Measurements from ENCODE around the gene BABAM2.

The BABAM2 gene

DNA sequence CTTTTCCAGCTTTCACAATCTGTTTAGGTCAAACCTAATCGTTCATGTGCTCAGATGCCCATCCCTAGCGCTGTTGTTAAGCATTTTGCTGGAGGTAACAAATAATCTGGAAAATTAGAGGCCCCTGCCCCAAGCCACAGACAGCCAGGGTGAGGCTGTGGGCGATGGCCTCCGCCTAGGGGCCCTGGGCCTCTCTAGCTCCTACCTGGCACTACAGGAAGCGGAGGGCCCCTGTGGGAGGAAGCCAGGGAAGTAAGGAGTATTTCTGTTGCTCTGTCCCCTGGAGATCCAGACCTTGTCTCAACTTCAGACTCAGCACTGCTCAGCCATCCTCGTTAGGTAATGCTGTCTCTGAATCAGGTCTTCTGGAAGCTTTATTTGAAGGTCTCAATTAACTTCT, 489.7 kb downstream of the BABAM2 start:
- no peak for DNase-seq (ENCODE audit: low spot score)

DNA sequence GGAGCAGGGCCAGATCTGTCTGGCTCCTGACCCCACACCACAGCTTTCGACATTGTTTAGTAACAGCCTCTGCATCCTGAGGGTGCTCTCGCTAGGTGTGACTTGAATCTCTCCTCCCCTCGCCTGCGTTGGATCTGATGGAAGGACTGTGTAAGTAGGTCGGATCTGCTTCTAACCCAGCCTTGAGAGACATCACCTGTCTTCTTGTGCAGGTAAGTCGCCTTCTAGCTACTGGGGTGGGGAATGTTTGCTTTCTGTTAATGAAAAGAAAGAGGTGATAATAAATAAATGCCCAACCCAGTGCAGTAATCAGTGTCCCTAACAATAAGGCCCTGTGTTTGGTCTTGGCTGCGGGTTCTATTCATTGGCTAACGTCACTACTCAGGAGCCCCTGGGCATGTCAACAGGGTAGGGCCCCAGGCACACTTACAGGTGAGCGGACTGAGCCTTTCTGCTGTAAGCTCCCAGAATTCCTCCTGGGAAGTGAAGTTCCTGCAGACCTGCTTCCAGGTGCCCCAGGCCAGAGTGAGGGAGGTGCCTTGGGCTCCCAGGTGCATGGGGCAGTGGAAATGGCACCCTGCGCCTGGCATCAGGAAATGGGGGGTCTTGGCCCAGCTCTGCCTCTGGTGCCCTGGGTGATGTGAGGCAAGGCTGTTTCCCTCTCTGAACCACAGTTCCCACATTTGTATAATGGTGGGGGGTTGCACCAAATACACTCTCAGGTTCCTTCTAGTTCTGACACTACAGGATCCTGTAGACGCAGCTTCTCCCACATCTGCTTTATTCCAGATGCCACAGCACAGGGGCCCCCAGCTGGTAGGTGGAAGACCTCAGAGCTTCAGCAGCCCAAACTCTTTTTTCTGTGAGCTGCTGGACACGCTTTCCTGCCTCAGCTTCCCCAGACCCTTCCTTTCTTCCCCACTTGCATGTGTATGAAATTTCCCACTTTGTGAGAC, 491.0 kb downstream of the BABAM2 start:
- DNase-seq (ENCODE audit: low spot score), result peak; percentile 69

DNA sequence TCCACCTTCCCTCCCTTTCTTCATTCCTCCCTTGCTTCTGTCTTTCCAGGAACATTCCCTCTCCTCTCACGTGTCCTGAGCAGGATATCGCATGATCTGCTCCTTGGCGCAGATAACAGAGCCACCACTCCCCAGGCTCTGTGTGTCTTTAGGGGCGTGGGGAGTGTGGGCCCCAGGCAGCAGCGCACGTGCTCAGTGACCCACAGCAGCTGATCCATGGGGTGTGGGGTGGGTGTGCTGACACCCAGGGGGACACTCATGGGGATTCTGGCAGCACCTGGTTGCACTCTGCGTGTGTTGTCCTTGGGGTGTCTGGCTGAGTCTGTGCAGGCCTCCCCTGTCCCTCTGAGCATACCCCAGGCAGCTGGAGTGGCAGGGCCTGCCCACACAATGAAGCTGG, 492.2 kb downstream of the BABAM2 start:
- DNase-seq (ENCODE audit: low spot score), result no peak

DNA sequence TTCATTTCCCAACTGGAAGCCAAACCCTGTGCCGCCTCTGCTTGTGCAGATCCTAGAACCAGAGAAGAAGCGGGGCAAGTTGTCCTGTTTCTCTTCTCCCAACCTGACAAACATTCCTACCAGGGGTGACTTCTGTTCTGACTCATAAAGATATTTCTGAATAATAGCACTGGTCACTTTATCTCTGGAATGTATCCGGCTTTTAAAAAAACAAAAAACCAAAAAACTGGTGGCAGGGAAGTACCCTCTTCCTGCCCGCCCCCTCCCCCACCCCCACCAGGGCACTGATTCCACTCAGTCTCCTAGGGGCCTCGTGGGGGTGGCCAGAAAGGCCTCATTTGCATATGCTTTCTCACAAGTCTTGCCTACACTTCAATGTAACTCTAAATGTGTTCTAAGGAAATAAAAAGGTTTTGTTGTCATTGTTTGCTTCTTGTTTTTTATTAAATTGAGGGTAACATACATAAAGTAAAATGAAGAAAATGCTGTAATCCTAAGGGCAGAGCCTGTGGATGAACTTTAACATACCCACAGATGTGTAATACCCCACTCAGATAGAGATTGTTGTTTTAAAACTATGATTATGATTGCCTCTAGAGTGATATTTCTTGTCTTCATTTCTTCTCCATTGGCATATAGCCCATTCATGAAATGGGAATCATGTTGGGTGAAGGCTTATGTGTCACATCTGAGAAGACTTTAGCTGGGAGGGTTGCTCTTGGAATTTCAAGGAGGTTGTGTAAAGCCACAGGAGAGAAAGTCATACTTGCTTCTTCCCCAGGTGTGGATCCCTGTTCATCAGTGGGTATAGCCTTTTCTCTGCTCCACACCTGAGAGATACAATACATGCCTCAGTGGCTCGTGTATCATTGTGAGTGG, 496.8 kb downstream of the BABAM2 start:
- no peak for DNase-seq (ENCODE audit: low spot score)

All from LoVo (cell line).